HL-60 (cell line): ENCODE measurements around the gene RAB3GAP1.

Source experiments
- DNase-seq, 2 experiments: peaks; one replicate each; pipeline ENCODE4 v3.0.0-alpha.2; 2010 to 2020; ENCODE audit warnings: low read depth in 1 of 2, low spot score in 1 of 2
- H3K27ac ChIP-seq: fragments of 250-450 bp; sonication (Bioruptor Pico); replicated peaks from 2 replicates; pipeline ENCODE4 v1.5.1; 2020; ENCODE audit warnings: mild to moderate bottlenecking, moderate library complexity
- H3K27me3 ChIP-seq: fragments of 250-450 bp; sonication (Bioruptor Pico); 2 replicates; pipeline ENCODE4 v1.5.1; 2021; ENCODE audit warnings: mild to moderate bottlenecking, moderate library complexity; ENCODE audit not compliant: insufficient read depth, poor library complexity, severe bottlenecking
- H3K4me3 ChIP-seq: replicated peaks from 2 replicates; pipeline ENCODE4 v1.5.1; 2011; ENCODE audit warnings: mild to moderate bottlenecking, control low read depth, low read length; ENCODE audit not compliant: insufficient read depth
- GABPA ChIP-seq: IDR thresholded peaks from 2 replicates; pipeline ENCODE4 v1.6.1; 2012; ENCODE audit warnings: low read depth
- POLR2AphosphoS5 ChIP-seq: IDR thresholded peaks from 2 replicates; pipeline ENCODE4 v1.6.1; 2012; ENCODE audit warnings: low read depth
- SPI1 ChIP-seq: IDR thresholded peaks from 2 replicates; pipeline ENCODE4 v1.6.1; 2012; ENCODE audit warnings: low read depth, mild to moderate bottlenecking, borderline replicate concordance
- TF ChIP-seq, protein P1 (sequence below): IDR thresholded peaks from 2 replicates; pipeline ENCODE4 v1.6.1; 2012; ENCODE audit warnings: low read depth; ENCODE audit not compliant: insufficient replicate concordance
- TF ChIP-seq, protein P2 (sequence below): IDR thresholded peaks from one replicate; pipeline ENCODE4 v1.5.1; 2011; ENCODE audit warnings: low read length, control low read depth, inconsistent platforms; ENCODE audit not compliant: insufficient read depth

RAB3GAP1 gene

DNA sequence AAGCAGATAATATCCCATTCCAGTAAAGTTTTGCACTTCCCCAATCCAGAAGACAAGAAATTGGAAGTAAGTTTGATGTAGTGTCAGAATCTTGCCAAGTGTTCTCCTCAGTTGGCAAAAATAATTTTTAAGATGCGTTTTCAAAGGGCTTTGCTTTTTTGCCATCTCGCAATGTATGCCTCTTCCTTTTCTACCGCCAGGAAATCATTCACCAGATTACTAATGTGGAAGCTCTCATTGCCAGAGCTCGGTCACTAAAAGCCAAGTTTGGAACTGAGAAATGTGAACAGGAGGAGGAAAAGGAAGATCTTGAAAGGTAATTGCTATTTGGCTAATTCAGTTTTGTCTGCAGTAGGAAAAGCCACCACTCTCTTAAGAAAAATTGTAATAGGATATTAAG lies 110.7 kb downstream of the RAB3GAP1 start:
- TF ChIP-seq, protein P1, sequence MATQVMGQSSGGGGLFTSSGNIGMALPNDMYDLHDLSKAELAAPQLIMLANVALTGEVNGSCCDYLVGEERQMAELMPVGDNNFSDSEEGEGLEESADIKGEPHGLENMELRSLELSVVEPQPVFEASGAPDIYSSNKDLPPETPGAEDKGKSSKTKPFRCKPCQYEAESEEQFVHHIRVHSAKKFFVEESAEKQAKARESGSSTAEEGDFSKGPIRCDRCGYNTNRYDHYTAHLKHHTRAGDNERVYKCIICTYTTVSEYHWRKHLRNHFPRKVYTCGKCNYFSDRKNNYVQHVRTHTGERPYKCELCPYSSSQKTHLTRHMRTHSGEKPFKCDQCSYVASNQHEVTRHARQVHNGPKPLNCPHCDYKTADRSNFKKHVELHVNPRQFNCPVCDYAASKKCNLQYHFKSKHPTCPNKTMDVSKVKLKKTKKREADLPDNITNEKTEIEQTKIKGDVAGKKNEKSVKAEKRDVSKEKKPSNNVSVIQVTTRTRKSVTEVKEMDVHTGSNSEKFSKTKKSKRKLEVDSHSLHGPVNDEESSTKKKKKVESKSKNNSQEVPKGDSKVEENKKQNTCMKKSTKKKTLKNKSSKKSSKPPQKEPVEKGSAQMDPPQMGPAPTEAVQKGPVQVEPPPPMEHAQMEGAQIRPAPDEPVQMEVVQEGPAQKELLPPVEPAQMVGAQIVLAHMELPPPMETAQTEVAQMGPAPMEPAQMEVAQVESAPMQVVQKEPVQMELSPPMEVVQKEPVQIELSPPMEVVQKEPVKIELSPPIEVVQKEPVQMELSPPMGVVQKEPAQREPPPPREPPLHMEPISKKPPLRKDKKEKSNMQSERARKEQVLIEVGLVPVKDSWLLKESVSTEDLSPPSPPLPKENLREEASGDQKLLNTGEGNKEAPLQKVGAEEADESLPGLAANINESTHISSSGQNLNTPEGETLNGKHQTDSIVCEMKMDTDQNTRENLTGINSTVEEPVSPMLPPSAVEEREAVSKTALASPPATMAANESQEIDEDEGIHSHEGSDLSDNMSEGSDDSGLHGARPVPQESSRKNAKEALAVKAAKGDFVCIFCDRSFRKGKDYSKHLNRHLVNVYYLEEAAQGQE: no peak
- TF ChIP-seq, protein P2, sequence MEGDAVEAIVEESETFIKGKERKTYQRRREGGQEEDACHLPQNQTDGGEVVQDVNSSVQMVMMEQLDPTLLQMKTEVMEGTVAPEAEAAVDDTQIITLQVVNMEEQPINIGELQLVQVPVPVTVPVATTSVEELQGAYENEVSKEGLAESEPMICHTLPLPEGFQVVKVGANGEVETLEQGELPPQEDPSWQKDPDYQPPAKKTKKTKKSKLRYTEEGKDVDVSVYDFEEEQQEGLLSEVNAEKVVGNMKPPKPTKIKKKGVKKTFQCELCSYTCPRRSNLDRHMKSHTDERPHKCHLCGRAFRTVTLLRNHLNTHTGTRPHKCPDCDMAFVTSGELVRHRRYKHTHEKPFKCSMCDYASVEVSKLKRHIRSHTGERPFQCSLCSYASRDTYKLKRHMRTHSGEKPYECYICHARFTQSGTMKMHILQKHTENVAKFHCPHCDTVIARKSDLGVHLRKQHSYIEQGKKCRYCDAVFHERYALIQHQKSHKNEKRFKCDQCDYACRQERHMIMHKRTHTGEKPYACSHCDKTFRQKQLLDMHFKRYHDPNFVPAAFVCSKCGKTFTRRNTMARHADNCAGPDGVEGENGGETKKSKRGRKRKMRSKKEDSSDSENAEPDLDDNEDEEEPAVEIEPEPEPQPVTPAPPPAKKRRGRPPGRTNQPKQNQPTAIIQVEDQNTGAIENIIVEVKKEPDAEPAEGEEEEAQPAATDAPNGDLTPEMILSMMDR: no peak
- TF ChIP-seq POLR2AphosphoS5 (no peak), GABPA (no peak), SPI1 (no peak)
- Histone ChIP-seq H3K27ac (no peak overlapping the region), H3K27me3 (no peaks in the 10 kb centered on the region), H3K4me3 (no peak overlapping the region)
- no peak for DNase-seq

DNA sequence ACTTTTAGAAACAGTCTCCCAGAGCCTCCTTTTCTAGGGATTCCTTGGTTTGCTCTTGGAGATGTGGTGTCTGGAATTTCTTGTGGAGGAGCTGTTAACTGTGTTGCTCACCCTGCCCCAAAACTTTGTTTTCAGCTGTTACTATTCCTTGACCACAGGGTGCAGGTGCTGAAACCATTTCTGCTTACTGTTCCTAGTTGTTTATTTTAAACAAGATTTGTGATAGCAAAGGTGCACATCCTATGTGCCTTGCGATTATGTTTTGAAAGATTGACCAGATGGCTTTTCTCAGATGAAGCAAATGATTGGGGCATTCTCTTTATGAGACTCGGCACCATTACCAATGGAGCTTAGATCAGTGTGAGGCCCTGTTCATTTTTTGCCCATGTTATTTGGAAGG lies 111.2 kb downstream of the RAB3GAP1 start:
- no peak for DNase-seq
- H3K27me3 ChIP-seq: no peaks in the 10 kb centered on the region
- no peak overlapping the region for H3K4me3 ChIP-seq
- TF ChIP-seq, protein P2: no peak
- TF ChIP-seq SPI1 (no peak), GABPA (no peak), POLR2AphosphoS5 (no peak)
- TF ChIP-seq, protein P1: no peak
- no peak overlapping the region for H3K27ac ChIP-seq

DNA sequence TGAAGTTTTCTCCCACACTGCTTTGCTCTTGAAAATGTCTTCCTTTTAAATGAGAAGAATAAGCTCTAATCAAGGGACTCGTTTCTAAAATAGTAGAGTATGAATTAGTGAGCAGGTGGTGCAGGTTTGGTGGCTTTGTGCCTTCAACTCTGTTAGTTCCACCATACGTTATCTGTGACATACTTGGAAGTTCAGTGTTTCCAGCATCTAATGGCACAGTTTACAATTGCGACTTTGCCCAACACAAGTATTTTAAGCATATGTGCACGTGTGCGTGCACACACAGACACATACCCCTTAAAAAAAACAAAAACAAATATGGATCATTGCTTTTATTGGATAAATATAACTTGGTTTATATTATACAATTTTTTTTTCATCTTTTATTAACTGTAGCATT lies 111.8 kb downstream of the RAB3GAP1 start:
- H3K27me3 ChIP-seq: no peaks in the 10 kb centered on the region
- no peak for DNase-seq
- no peak overlapping the region for H3K27ac ChIP-seq
- H3K4me3 ChIP-seq: no peak overlapping the region
- no peak for TF ChIP-seq POLR2AphosphoS5
- TF ChIP-seq SPI1: no peak
- TF ChIP-seq, protein P2: no peak
- no peak for TF ChIP-seq GABPA
- TF ChIP-seq, protein P1: no peak
